ENCODE data around the gene AKR7A2.

- TF ChIP-seq CTCF (IDR thresholded peaks at IDR 0.05) (no peak), POLR2AphosphoS5 (IDR thresholded peaks at IDR 0.05; ENCODE audit: low read depth, low read length) (no peak)
- TF ChIP-seq, protein P1, sequence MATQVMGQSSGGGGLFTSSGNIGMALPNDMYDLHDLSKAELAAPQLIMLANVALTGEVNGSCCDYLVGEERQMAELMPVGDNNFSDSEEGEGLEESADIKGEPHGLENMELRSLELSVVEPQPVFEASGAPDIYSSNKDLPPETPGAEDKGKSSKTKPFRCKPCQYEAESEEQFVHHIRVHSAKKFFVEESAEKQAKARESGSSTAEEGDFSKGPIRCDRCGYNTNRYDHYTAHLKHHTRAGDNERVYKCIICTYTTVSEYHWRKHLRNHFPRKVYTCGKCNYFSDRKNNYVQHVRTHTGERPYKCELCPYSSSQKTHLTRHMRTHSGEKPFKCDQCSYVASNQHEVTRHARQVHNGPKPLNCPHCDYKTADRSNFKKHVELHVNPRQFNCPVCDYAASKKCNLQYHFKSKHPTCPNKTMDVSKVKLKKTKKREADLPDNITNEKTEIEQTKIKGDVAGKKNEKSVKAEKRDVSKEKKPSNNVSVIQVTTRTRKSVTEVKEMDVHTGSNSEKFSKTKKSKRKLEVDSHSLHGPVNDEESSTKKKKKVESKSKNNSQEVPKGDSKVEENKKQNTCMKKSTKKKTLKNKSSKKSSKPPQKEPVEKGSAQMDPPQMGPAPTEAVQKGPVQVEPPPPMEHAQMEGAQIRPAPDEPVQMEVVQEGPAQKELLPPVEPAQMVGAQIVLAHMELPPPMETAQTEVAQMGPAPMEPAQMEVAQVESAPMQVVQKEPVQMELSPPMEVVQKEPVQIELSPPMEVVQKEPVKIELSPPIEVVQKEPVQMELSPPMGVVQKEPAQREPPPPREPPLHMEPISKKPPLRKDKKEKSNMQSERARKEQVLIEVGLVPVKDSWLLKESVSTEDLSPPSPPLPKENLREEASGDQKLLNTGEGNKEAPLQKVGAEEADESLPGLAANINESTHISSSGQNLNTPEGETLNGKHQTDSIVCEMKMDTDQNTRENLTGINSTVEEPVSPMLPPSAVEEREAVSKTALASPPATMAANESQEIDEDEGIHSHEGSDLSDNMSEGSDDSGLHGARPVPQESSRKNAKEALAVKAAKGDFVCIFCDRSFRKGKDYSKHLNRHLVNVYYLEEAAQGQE (IDR thresholded peaks at IDR 0.05; ENCODE audit: insufficient read depth in 1 of 2, low read depth in 2 of 2, low read length in 1 of 2) = no peak
Observed at GRCh38 chr1:19306941-19307340, 5.0 kb downstream of the AKR7A2 start.

Measured in Panc1 (cell line).